B cell (primary cell): ENCODE measurements around the gene SLC26A8.

Source experiments
- EZH2 ChIP-seq: IDR thresholded peaks from 2 replicates; pipeline ENCODE4 v1.6.1; 2012; ENCODE audit warnings: borderline replicate concordance, low read depth, mild to moderate bottlenecking, moderate library complexity, low read length; ENCODE audit not compliant: insufficient read depth, poor library complexity, severe bottlenecking
- TF ChIP-seq, protein P1 (sequence below): fragments of 200-600 bp; IDR thresholded peaks from one replicate; pipeline ENCODE4 v1.8.0; 2022; ENCODE audit warnings: antibody characterized with exemption, mild to moderate bottlenecking

DNA sequence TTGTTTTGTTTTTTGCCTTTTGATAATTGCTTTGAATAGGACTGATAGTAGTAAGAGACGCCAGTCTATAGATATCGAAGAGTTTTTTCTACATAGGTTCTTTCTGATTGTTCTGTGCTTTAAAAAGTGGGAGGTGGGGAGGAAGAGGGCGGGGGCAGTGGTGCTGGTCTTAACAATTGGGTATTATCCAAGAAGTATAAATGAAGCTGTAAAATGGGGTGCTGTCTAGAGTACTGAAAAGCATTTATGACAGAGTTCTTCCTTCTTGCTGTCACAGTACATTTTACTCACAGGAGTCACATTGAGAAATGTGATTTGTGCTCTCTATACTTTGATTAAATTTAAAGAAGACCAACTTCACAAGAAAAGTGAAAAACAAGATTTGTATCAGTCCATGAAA lies 44.1 kb upstream of the SLC26A8 start:
- TF ChIP-seq, protein P1, sequence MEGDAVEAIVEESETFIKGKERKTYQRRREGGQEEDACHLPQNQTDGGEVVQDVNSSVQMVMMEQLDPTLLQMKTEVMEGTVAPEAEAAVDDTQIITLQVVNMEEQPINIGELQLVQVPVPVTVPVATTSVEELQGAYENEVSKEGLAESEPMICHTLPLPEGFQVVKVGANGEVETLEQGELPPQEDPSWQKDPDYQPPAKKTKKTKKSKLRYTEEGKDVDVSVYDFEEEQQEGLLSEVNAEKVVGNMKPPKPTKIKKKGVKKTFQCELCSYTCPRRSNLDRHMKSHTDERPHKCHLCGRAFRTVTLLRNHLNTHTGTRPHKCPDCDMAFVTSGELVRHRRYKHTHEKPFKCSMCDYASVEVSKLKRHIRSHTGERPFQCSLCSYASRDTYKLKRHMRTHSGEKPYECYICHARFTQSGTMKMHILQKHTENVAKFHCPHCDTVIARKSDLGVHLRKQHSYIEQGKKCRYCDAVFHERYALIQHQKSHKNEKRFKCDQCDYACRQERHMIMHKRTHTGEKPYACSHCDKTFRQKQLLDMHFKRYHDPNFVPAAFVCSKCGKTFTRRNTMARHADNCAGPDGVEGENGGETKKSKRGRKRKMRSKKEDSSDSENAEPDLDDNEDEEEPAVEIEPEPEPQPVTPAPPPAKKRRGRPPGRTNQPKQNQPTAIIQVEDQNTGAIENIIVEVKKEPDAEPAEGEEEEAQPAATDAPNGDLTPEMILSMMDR, result no peak
- TF ChIP-seq EZH2, result no peak
